Karpas-422 (cell line): ENCODE data around the gene RITA1. TPM values are rescaled to one million over a fixed set of nuclear protein-coding genes. Genes with fewer than 3 reads are reported as not detected.

Source experiments
- DNase-seq: peaks from one replicate; pipeline ENCODE4 v3.0.0-alpha.2; 2015
- H2AFZ ChIP-seq: fragments of 200-600 bp; sonication (generic); 2 replicates; pipeline ENCODE4 v1.6.1; 2014; ENCODE audit warnings: antibody characterized with exemption, low read length, mixed read lengths
- H3K27ac ChIP-seq: fragments of 200-600 bp; sonication (generic); 2 replicates; pipeline ENCODE4 v1.5.1; 2014; ENCODE audit warnings: mild to moderate bottlenecking, low read length, moderate library complexity
- H3K27me3 ChIP-seq: fragments of 200-600 bp; sonication (generic); 2 replicates; pipeline ENCODE4 v1.6.1; 2014; ENCODE audit warnings: low read length, mixed read lengths
- H3K36me3 ChIP-seq: fragments of 200-600 bp; sonication (generic); 2 replicates; pipeline ENCODE4 v1.6.1; 2014; ENCODE audit warnings: low read length, mixed read lengths; ENCODE audit not compliant: insufficient read depth
- H3K4me1 ChIP-seq: fragments of 200-600 bp; sonication (generic); 2 replicates; pipeline ENCODE4 v1.6.1; 2014; ENCODE audit warnings: mild to moderate bottlenecking, low read length, mixed read lengths
- H3K4me2 ChIP-seq: fragments of 200-600 bp; sonication (generic); 2 replicates; pipeline ENCODE4 v1.6.1; 2014; ENCODE audit warnings: low read length, low read depth, mild to moderate bottlenecking; ENCODE audit not compliant: poor library complexity, severe bottlenecking
- H3K4me3 ChIP-seq: fragments of 200-600 bp; sonication (generic); 2 replicates; pipeline ENCODE4 v1.5.1; 2014; ENCODE audit warnings: mild to moderate bottlenecking, antibody characterized with exemption, low read length, mixed read lengths
- H3K79me2 ChIP-seq: fragments of 200-600 bp; sonication (generic); 2 replicates; pipeline ENCODE4 v1.6.1; 2014; ENCODE audit warnings: mild to moderate bottlenecking, low read length, mixed read lengths
- H3K9ac ChIP-seq: fragments of 200-600 bp; sonication (generic); 2 replicates; pipeline ENCODE4 v1.6.0; 2014; ENCODE audit warnings: low read length
- H3K9me2 ChIP-seq: fragments of 200-600 bp; sonication (generic), shearing (Covaris generic); replicated peaks from 2 replicates; pipeline ENCODE4 v1.6.0; 2014; ENCODE audit warnings: mild to moderate bottlenecking, low read length, moderate library complexity; ENCODE audit not compliant: insufficient read depth
- H3K9me3 ChIP-seq: fragments of 300-700, 200-600 bp; sonication (generic); 2 replicates; pipeline ENCODE4 v1.6.1; 2014; ENCODE audit warnings: low read length, mixed read lengths
- H4K20me1 ChIP-seq: fragments of 200-600 bp; sonication (generic); 2 replicates; pipeline ENCODE4 v1.6.1; 2014; ENCODE audit warnings: mild to moderate bottlenecking, antibody characterized with exemption, low read length, low read depth; ENCODE audit not compliant: insufficient read depth
- small RNA-seq: library from RNA; depleted of rRNA; stranded (forward); fragments of <200 nt; gene quantifications from one replicate; pipeline ENCODE3, GENCODE V24; 2014
- total RNA-seq: library from RNA; depleted of rRNA; stranded (reverse); fragments of >200 nt; shearing (Covaris generic); gene quantifications from 2 replicates; pipeline ENCODE4 v1.2.3, GENCODE V29; 2014; ENCODE audit warnings: low replicate concordance; rRNA removed

Gene RITA1
- total RNA-seq, 1 experiment from 2014 or later: 34.3 TPM

GRCh38 chr12:113237748-113238147 is 52.2 kb downstream of the RITA1 start:
- H3K27ac ChIP-seq: no peak overlapping the region
- DNase-seq: no peak
- H3K9me2 ChIP-seq: no peaks in the 10 kb centered on the region
- H3K4me2 ChIP-seq: no peak overlapping the region
- H3K9ac ChIP-seq: no peak overlapping the region
- H2AFZ ChIP-seq: no peak overlapping the region
- peaks cover 24% of the 10 kb centered on the region for H3K4me1 ChIP-seq
- H3K9me3 ChIP-seq: no peaks in the 10 kb centered on the region
- H3K4me3 ChIP-seq: no peak overlapping the region
- 0 out of 2 replicates have a peak, but pooled peaks cover 10% of the 10 kb centered on the region for H3K36me3 ChIP-seq
- H3K27me3 ChIP-seq: no peaks in the 10 kb centered on the region
- H3K79me2 ChIP-seq: peaks cover 37% of the 10 kb centered on the region
- H4K20me1 ChIP-seq: no peaks in the 10 kb centered on the region

- Histone ChIP-seq H3K27me3 (no peaks in the 10 kb centered on the region), H3K27ac (no peak overlapping the region), H3K36me3 (0 out of 2 replicates have a peak, but pooled peaks cover 10% of the 10 kb centered on the region), H4K20me1 (no peaks in the 10 kb centered on the region), H3K4me1 (peaks cover 19% of the 10 kb centered on the region), H2AFZ (no peak overlapping the region), H3K4me2 (no peak overlapping the region), H3K79me2 (peaks cover 38% of the 10 kb centered on the region), H3K4me3 (no peak overlapping the region), H3K9me2 (no peaks in the 10 kb centered on the region), H3K9ac (no peak overlapping the region), H3K9me3 (no peaks in the 10 kb centered on the region)
- no peak for DNase-seq
These were observed 52.8 kb downstream of the RITA1 start for GRCh38 chr12:113238309-113238708.

- Histone ChIP-seq H3K79me2 (peaks cover 34% of the 10 kb centered on the region; the same call in 1 of the 2 replicates), H3K36me3 (0 out of 2 replicates have a peak, but pooled peaks cover 4% of the 10 kb centered on the region), H3K4me1 (peaks cover 9% of the 10 kb centered on the region), H3K4me3 (no peak overlapping the region), H4K20me1 (no peaks in the 10 kb centered on the region), H2AFZ (no peak overlapping the region), H3K9me3 (no peaks in the 10 kb centered on the region), H3K9ac (no peak overlapping the region), H3K4me2 (no peak overlapping the region), H3K27ac (no peak overlapping the region), H3K9me2 (no peaks in the 10 kb centered on the region), H3K27me3 (no peaks in the 10 kb centered on the region)
- DNase-seq: no peak
These were observed 53.8 kb downstream of the RITA1 start for GRCh38 chr12:113239288-113239771.

GRCh38 chr12:113239811-113240331 is 54.4 kb downstream of the RITA1 start:
- Histone ChIP-seq H3K79me2 (peaks cover 36% of the 10 kb centered on the region; the same call in 1 of the 2 replicates), H3K36me3 (0 out of 2 replicates have a peak, but pooled peaks cover 4% of the 10 kb centered on the region), H3K9me2 (no peaks in the 10 kb centered on the region), H2AFZ (no peak overlapping the region), H3K9me3 (no peaks in the 10 kb centered on the region), H3K9ac (no peak overlapping the region), H3K4me2 (no peak overlapping the region), H3K27ac (peak overlapping the region; percentile 51), H3K4me3 (no peak overlapping the region), H3K4me1 (peaks cover 9% of the 10 kb centered on the region), H4K20me1 (no peaks in the 10 kb centered on the region), H3K27me3 (no peaks in the 10 kb centered on the region)
- DNase-seq: no peak

GRCh38 chr12:113240395-113240794 is 54.9 kb downstream of the RITA1 start:
- Histone ChIP-seq H3K79me2 (peaks cover 33% of the 10 kb centered on the region; the same call in 1 of the 2 replicates), H3K27me3 (no peaks in the 10 kb centered on the region), H2AFZ (no peak overlapping the region), H3K4me2 (no peak overlapping the region), H3K9ac (no peak overlapping the region), H3K9me2 (no peaks in the 10 kb centered on the region), H3K36me3 (0 out of 2 replicates have a peak, but pooled peaks cover 4% of the 10 kb centered on the region), H3K4me1 (peaks cover 9% of the 10 kb centered on the region), H3K9me3 (no peaks in the 10 kb centered on the region), H3K4me3 (no peak overlapping the region), H3K27ac (peak overlapping the region; percentile 51), H4K20me1 (no peaks in the 10 kb centered on the region)
- DNase-seq: peak; percentile 55

- Histone ChIP-seq H3K9me3 (no peaks in the 10 kb centered on the region), H2AFZ (no peak overlapping the region), H3K36me3 (0 out of 2 replicates have a peak, but pooled peaks cover 4% of the 10 kb centered on the region), H3K4me3 (no peak overlapping the region), H4K20me1 (no peaks in the 10 kb centered on the region), H3K27ac (no peak overlapping the region), H3K27me3 (no peaks in the 10 kb centered on the region), H3K9me2 (no peaks in the 10 kb centered on the region), H3K9ac (no peak overlapping the region), H3K4me2 (no peak overlapping the region), H3K4me1 (peaks cover 9% of the 10 kb centered on the region), H3K79me2 (peaks cover 25% of the 10 kb centered on the region; the same call in 1 of the 2 replicates)
- no peak for DNase-seq
These were observed 55.9 kb downstream of the RITA1 start for GRCh38 chr12:113241191-113242025.

Small RNA genes lying within 50 kb of the gene (small RNA-seq; reads per million reads assigned to genes)
- not detected for gene MIR7106
- not detected for gene RF00019

Other genes starting within 250 kb of the RITA1 start
- gene OAS3, start 247.2 kb upstream of the RITA1 start, total RNA-seq: 6.3 and 7.9 TPM in 2 replicates
- gene OAS2, start 207.2 kb upstream of the RITA1 start, total RNA-seq: 3.0 and 6.3 TPM in 2 replicates
- 227 and 481 TPM in 2 replicates for gene DTX1, start 129.0 kb upstream of the RITA1 start, total RNA-seq
- 3.3 and 3.4 TPM in 2 replicates for gene RASAL1, start 50.0 kb upstream of the RITA1 start, total RNA-seq
- not detected in 2 replicates for gene CFAP73, start 36.0 kb upstream of the RITA1 start, total RNA-seq
- gene DDX54, start 243 bp upstream of the RITA1 start, total RNA-seq: 28.2 and 81.5 TPM in 2 replicates
- gene TPCN1, start 35.7 kb downstream of the RITA1 start, total RNA-seq: 43.9 and 46.4 TPM in 2 replicates
- 5.9 and 9.0 TPM in 2 replicates for gene SLC8B1, start 149.4 kb downstream of the RITA1 start, total RNA-seq
- 6.5 and 11.8 TPM in 2 replicates for gene PLBD2, start 172.9 kb downstream of the RITA1 start, total RNA-seq
- gene SDS, start 218.2 kb downstream of the RITA1 start, total RNA-seq: not detected in 2 replicates
- gene SDSL, start 236.7 kb downstream of the RITA1 start, total RNA-seq: not detected in 2 replicates